Measurements from ENCODE around the gene MRC2. TPM values are rescaled to one million over a fixed set of nuclear protein-coding genes. Genes with fewer than 3 reads are reported as not detected.

Gene MRC2
- total and polyA plus RNA-seq, 5 donors from 2014 or later = 0.25 to 10.2 (median 0.32) TPM

- ATAC-seq (ENCODE audit: low read depth in 2 of 2) = no peak
- DNase-seq = no peak
- Mint-ChIP-seq H3K36me3 (no peaks in the 10 kb centered on the region), H3K27ac (no peak overlapping the region), H3K9me3 (no peaks in the 10 kb centered on the region), H3K4me3 (no peak overlapping the region), H3K27me3 (peaks cover 11% of the 10 kb centered on the region), H3K4me1 (peaks cover 0 to 11% (median 8%) of the 10 kb centered on the region in 4 donors)
- Histone ChIP-seq H3K9me3 (ENCODE audit: control insufficient read depth in 2 of 2, low read length in 2 of 2) (no peaks in the 10 kb centered on the region), H3K4me1 (ENCODE audit: control insufficient read depth, insufficient read depth, low read length, poor library complexity, severe bottlenecking) (no peaks in the 10 kb centered on the region), H3K27ac (ENCODE audit: insufficient read depth, low read length, poor library complexity, severe bottlenecking) (no peak overlapping the region), H3K4me3 (ENCODE audit: low read depth, low read length) (no peak overlapping the region), H3K36me3 (ENCODE audit: control insufficient read depth, insufficient read depth, low read length) (no peaks in the 10 kb centered on the region), H3K27me3 (ENCODE audit: control insufficient read depth, insufficient read depth, low read length) (no peaks in the 10 kb centered on the region)
These were observed 17.2 kb downstream of the MRC2 start for GRCh38 chr17:62644487-62645173.

GRCh38 chr17:62648251-62648955, 20.9 kb downstream of the MRC2 start:
- H3K4me1 ChIP-seq (ENCODE audit: control insufficient read depth, insufficient read depth, low read length, poor library complexity, severe bottlenecking) = peaks cover 17% of the 10 kb centered on the region
- H3K27me3 Mint-ChIP-seq = peaks cover 6% of the 10 kb centered on the region
- H3K4me1 Mint-ChIP-seq = peaks cover under 1 to 18% (median 13%) of the 10 kb centered on the region in 4 donors
- DNase-seq = no peak
- H3K4me3 Mint-ChIP-seq = no peak overlapping the region
- H3K36me3 Mint-ChIP-seq = no peaks in the 10 kb centered on the region
- H3K9me3 ChIP-seq (ENCODE audit: control insufficient read depth in 2 of 2, low read length in 2 of 2) = no peaks in the 10 kb centered on the region
- H3K27me3 ChIP-seq (ENCODE audit: control insufficient read depth, insufficient read depth, low read length) = no peaks in the 10 kb centered on the region
- no peak overlapping the region for H3K27ac ChIP-seq (ENCODE audit: insufficient read depth, low read length, poor library complexity, severe bottlenecking)
- no peaks in the 10 kb centered on the region for H3K9me3 Mint-ChIP-seq
- H3K4me3 ChIP-seq (ENCODE audit: low read depth, low read length) = no peak overlapping the region
- no peak for ATAC-seq (ENCODE audit: low read depth in 2 of 2)
- no peak overlapping the region for H3K27ac Mint-ChIP-seq
- H3K36me3 ChIP-seq (ENCODE audit: control insufficient read depth, insufficient read depth, low read length) = no peaks in the 10 kb centered on the region

GRCh38 chr17:62648956-62649294, 21.5 kb downstream of the MRC2 start:
- Histone ChIP-seq H3K4me1 (ENCODE audit: control insufficient read depth, insufficient read depth, low read length, poor library complexity, severe bottlenecking) (peaks cover 22% of the 10 kb centered on the region), H3K27ac (ENCODE audit: insufficient read depth, low read length, poor library complexity, severe bottlenecking) (no peak overlapping the region), H3K36me3 (ENCODE audit: control insufficient read depth, insufficient read depth, low read length) (no peaks in the 10 kb centered on the region), H3K9me3 (ENCODE audit: control insufficient read depth in 2 of 2, low read length in 2 of 2) (no peaks in the 10 kb centered on the region), H3K27me3 (ENCODE audit: control insufficient read depth, insufficient read depth, low read length) (no peaks in the 10 kb centered on the region), H3K4me3 (ENCODE audit: low read depth, low read length) (no peak overlapping the region)
- Mint-ChIP-seq H3K9me3 (no peaks in the 10 kb centered on the region), H3K27me3 (peaks cover 5% of the 10 kb centered on the region), H3K27ac (no peak overlapping the region), H3K36me3 (no peaks in the 10 kb centered on the region), H3K4me1 (peaks cover 4 to 21% (median 13%) of the 10 kb centered on the region in 4 donors), H3K4me3 (no peak overlapping the region)
- DNase-seq = no peak
- ATAC-seq (ENCODE audit: low read depth in 2 of 2) = no peak

- H3K4me3 Mint-ChIP-seq = no peak overlapping the region
- peaks cover 22% of the 10 kb centered on the region for H3K4me1 ChIP-seq (ENCODE audit: control insufficient read depth, insufficient read depth, low read length, poor library complexity, severe bottlenecking)
- no peak overlapping the region for H3K27ac ChIP-seq (ENCODE audit: insufficient read depth, low read length, poor library complexity, severe bottlenecking)
- no peak overlapping the region for H3K4me3 ChIP-seq (ENCODE audit: low read depth, low read length)
- peaks cover 5% of the 10 kb centered on the region for H3K27me3 Mint-ChIP-seq
- no peaks in the 10 kb centered on the region for H3K36me3 ChIP-seq (ENCODE audit: control insufficient read depth, insufficient read depth, low read length)
- H3K4me1 Mint-ChIP-seq = peaks cover 5 to 24% (median 13%) of the 10 kb centered on the region in 4 donors
- DNase-seq = no peak
- no peak overlapping the region for H3K27ac Mint-ChIP-seq
- H3K27me3 ChIP-seq (ENCODE audit: control insufficient read depth, insufficient read depth, low read length) = no peaks in the 10 kb centered on the region
- peaks cover 0 to 2% (median 0%) of the 10 kb centered on the region in 7 donors for H3K9me3 Mint-ChIP-seq
- H3K9me3 ChIP-seq (ENCODE audit: control insufficient read depth in 2 of 2, low read length in 2 of 2) = no peaks in the 10 kb centered on the region
- H3K36me3 Mint-ChIP-seq = no peaks in the 10 kb centered on the region
- no peak for ATAC-seq (ENCODE audit: low read depth in 2 of 2)
These were observed 22.1 kb downstream of the MRC2 start for GRCh38 chr17:62649570-62649969.

GRCh38 chr17:62650587-62650986, 23.1 kb downstream of the MRC2 start:
- Histone ChIP-seq H3K4me1 (ENCODE audit: control insufficient read depth, insufficient read depth, low read length, poor library complexity, severe bottlenecking) (peaks cover 22% of the 10 kb centered on the region), H3K36me3 (ENCODE audit: control insufficient read depth, insufficient read depth, low read length) (no peaks in the 10 kb centered on the region), H3K9me3 (ENCODE audit: control insufficient read depth in 2 of 2, low read length in 2 of 2) (no peaks in the 10 kb centered on the region), H3K27me3 (ENCODE audit: control insufficient read depth, insufficient read depth, low read length) (no peaks in the 10 kb centered on the region), H3K4me3 (ENCODE audit: low read depth, low read length) (no peak overlapping the region), H3K27ac (ENCODE audit: insufficient read depth, low read length, poor library complexity, severe bottlenecking) (no peak overlapping the region)
- DNase-seq (no peak), ATAC-seq (ENCODE audit: low read depth in 2 of 2) (no peak)
- Mint-ChIP-seq H3K27me3 (peaks cover 5% of the 10 kb centered on the region), H3K9me3 (peaks cover 0 to 2% (median 0%) of the 10 kb centered on the region in 7 donors), H3K27ac (no peak overlapping the region), H3K4me1 (peaks cover 0 to 24% (median 13%) of the 10 kb centered on the region in 4 donors), H3K36me3 (no peaks in the 10 kb centered on the region), H3K4me3 (no peak overlapping the region)

GRCh38 chr17:62652251-62653001, 25.0 kb downstream of the MRC2 start:
- no peaks in the 10 kb centered on the region for H3K27me3 ChIP-seq (ENCODE audit: control insufficient read depth, insufficient read depth, low read length)
- no peaks in the 10 kb centered on the region for H3K36me3 ChIP-seq (ENCODE audit: control insufficient read depth, insufficient read depth, low read length)
- H3K4me3 ChIP-seq (ENCODE audit: low read depth, low read length) = no peak overlapping the region
- peak overlapping the region; percentile 66 to 95 (median 80) for H3K4me3 Mint-ChIP-seq
- DNase-seq = peak in 2 of 3 donors; percentile 9 to 34
- ATAC-seq (ENCODE audit: low read depth in 2 of 2) = no peak
- H3K36me3 Mint-ChIP-seq = no peaks in the 10 kb centered on the region
- peaks cover 0 to 24% (median 13%) of the 10 kb centered on the region in 4 donors for H3K4me1 Mint-ChIP-seq
- H3K27me3 Mint-ChIP-seq = peaks cover 13% of the 10 kb centered on the region
- H3K4me1 ChIP-seq (ENCODE audit: control insufficient read depth, insufficient read depth, low read length, poor library complexity, severe bottlenecking) = peaks cover 22% of the 10 kb centered on the region
- H3K9me3 ChIP-seq (ENCODE audit: control insufficient read depth in 2 of 2, low read length in 2 of 2) = no peaks in the 10 kb centered on the region
- peak overlapping the region in 2 of 3 donors; percentile 26 to 75 for H3K27ac Mint-ChIP-seq
- H3K27ac ChIP-seq (ENCODE audit: insufficient read depth, low read length, poor library complexity, severe bottlenecking) = no peak overlapping the region
- peaks cover 0 to 2% (median 0%) of the 10 kb centered on the region in 7 donors for H3K9me3 Mint-ChIP-seq

GRCh38 chr17:62653002-62653825, 25.7 kb downstream of the MRC2 start:
- Histone ChIP-seq H3K4me1 (ENCODE audit: control insufficient read depth, insufficient read depth, low read length, poor library complexity, severe bottlenecking) (peaks cover 22% of the 10 kb centered on the region), H3K9me3 (ENCODE audit: control insufficient read depth in 2 of 2, low read length in 2 of 2) (no peaks in the 10 kb centered on the region), H3K36me3 (ENCODE audit: control insufficient read depth, insufficient read depth, low read length) (no peaks in the 10 kb centered on the region), H3K4me3 (ENCODE audit: low read depth, low read length) (peak overlapping the region; percentile 32), H3K27ac (ENCODE audit: insufficient read depth, low read length, poor library complexity, severe bottlenecking) (no peak overlapping the region), H3K27me3 (ENCODE audit: control insufficient read depth, insufficient read depth, low read length) (no peaks in the 10 kb centered on the region)
- H3K4me1 Mint-ChIP-seq = peaks cover 0 to 24% (median 13%) of the 10 kb centered on the region in 4 donors
- H3K27ac Mint-ChIP-seq = peak overlapping the region in 1 of 3 donors; percentile 59
- peak in 2 of 3 donors; percentile 22 to 78 for DNase-seq
- no peaks in the 10 kb centered on the region for H3K36me3 Mint-ChIP-seq
- peaks cover 13% of the 10 kb centered on the region for H3K27me3 Mint-ChIP-seq
- peak; percentile 65 to 67 for ATAC-seq (ENCODE audit: low read depth in 2 of 2)
- peaks cover 0 to 4% (median 0%) of the 10 kb centered on the region in 7 donors for H3K9me3 Mint-ChIP-seq
- H3K4me3 Mint-ChIP-seq = peak overlapping the region; percentile 55 to 84 (median 66)
